ENCODE results near the gene NFATC3.

- no peak for TF ChIP-seq FOXA1 (IDR thresholded peaks at IDR 0.05)
- no peak for TF ChIP-seq CTCF (IDR thresholded peaks at IDR 0.05; ENCODE audit: low read depth, low read length, missing input control)
- TF ChIP-seq RAD21 (IDR thresholded peaks at IDR 0.05), result no peak
- TF ChIP-seq, protein P1, sequence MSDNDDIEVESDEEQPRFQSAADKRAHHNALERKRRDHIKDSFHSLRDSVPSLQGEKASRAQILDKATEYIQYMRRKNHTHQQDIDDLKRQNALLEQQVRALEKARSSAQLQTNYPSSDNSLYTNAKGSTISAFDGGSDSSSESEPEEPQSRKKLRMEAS (IDR thresholded peaks at IDR 0.05), result no peak
- TF ChIP-seq, protein P2, sequence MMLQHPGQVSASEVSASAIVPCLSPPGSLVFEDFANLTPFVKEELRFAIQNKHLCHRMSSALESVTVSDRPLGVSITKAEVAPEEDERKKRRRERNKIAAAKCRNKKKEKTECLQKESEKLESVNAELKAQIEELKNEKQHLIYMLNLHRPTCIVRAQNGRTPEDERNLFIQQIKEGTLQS (IDR thresholded peaks at IDR 0.05), result no peak
- TF ChIP-seq TAF1 (conservative IDR thresholded peaks at IDR 0.05), result no peak
- TF ChIP-seq SP1 (IDR thresholded peaks at IDR 0.05), result no peak
- TF ChIP-seq FOXA2 (IDR thresholded peaks at IDR 0.05), result no peak
These were observed 190.5 kb downstream of the NFATC3 start for GRCh38 chr16:68275611-68276191.

Data from liver (tissue), 3 donors.